OCI-LY1 (cell line): ENCODE measurements around the gene HPS4.

Source experiments
- H2AFZ ChIP-seq: fragments of 200-600 bp; sonication (generic), shearing (Covaris generic); 2 replicates; pipeline ENCODE4 v1.6.0; 2014; ENCODE audit warnings: antibody characterized with exemption, mild to moderate bottlenecking, low read length
- H3F3A ChIP-seq: fragments of 200-600 bp; sonication (generic), shearing (Covaris generic); 2 replicates; pipeline ENCODE4 v1.6.0; 2014; ENCODE audit warnings: mild to moderate bottlenecking, antibody characterized with exemption, low read length, moderate library complexity; ENCODE audit not compliant: insufficient read depth
- H3K27ac ChIP-seq: fragments of 200-600 bp; sonication (generic); 2 replicates; pipeline ENCODE4 v1.5.1; 2014; ENCODE audit warnings: low read length, mixed run types, mild to moderate bottlenecking, low read depth; ENCODE audit not compliant: poor library complexity, severe bottlenecking
- H3K27me3 ChIP-seq: fragments of 200-600 bp; sonication (generic); 2 replicates; pipeline ENCODE4 v1.6.0; 2014; ENCODE audit warnings: antibody characterized with exemption, mild to moderate bottlenecking, low read length, moderate library complexity; ENCODE audit not compliant: insufficient read depth
- H3K36me3 ChIP-seq: fragments of 200-600 bp; sonication (generic); 2 replicates; pipeline ENCODE4 v1.6.1; 2014; ENCODE audit warnings: mild to moderate bottlenecking, antibody characterized with exemption, low read length, moderate library complexity, mixed read lengths; ENCODE audit not compliant: insufficient read depth
- H3K4me1 ChIP-seq: fragments of 200-600 bp; sonication (generic); 2 replicates; pipeline ENCODE4 v1.5.1; 2014; ENCODE audit warnings: mild to moderate bottlenecking, low read length, moderate library complexity; ENCODE audit not compliant: insufficient read depth, severe bottlenecking
- H3K4me2 ChIP-seq: fragments of 200-600 bp; sonication (generic), shearing (Covaris generic); 2 replicates; pipeline ENCODE4 v1.6.1; 2014; ENCODE audit warnings: low read length
- H3K4me3 ChIP-seq: fragments of 200-600 bp; sonication (generic); 2 replicates; pipeline ENCODE4 v1.5.1; 2014; ENCODE audit warnings: low read length, low read depth, mild to moderate bottlenecking, mixed read lengths; ENCODE audit not compliant: poor library complexity, severe bottlenecking
- H3K79me2 ChIP-seq: fragments of 200-600 bp; shearing (Covaris generic); 2 replicates; pipeline ENCODE4 v1.6.1; 2016; ENCODE audit warnings: mixed run types, low read length, mixed read lengths; ENCODE audit not compliant: insufficient read depth
- H3K9ac ChIP-seq: fragments of 200-600 bp; sonication (generic), shearing (Covaris generic); 2 replicates; pipeline ENCODE4 v1.6.1; 2014; ENCODE audit warnings: mild to moderate bottlenecking, low read length, mixed read lengths
- H3K9me2 ChIP-seq: fragments of 200-600 bp; sonication (generic), shearing (Covaris generic); 2 replicates; pipeline ENCODE4 v1.6.1; 2014; ENCODE audit warnings: low read depth, mild to moderate bottlenecking, low read length, mixed read lengths
- H3K9me3 ChIP-seq: fragments of 200-600 bp; shearing (Covaris generic); 2 replicates; pipeline ENCODE4 v1.6.1; 2014; ENCODE audit warnings: low read length, mixed read lengths
- H4K20me1 ChIP-seq: fragments of 200-600 bp; sonication (generic), shearing (Covaris generic); 2 replicates; pipeline ENCODE4 v1.6.0; 2016; ENCODE audit warnings: mild to moderate bottlenecking, low read length; ENCODE audit not compliant: insufficient read depth
- CTCF ChIP-seq: fragments of 200-600 bp; sonication (generic), shearing (Covaris generic); IDR thresholded peaks from 2 replicates; pipeline ENCODE4 v1.5.1; 2017; ENCODE audit warnings: mild to moderate bottlenecking, antibody characterized with exemption, low read length, moderate library complexity, mixed read lengths
- EZH2 ChIP-seq: fragments of 200-600 bp; sonication (generic), shearing (Covaris generic); IDR thresholded peaks from 2 replicates; pipeline ENCODE4 v1.8.0; 2017; ENCODE audit warnings: borderline replicate concordance, mixed run types, mild to moderate bottlenecking, antibody characterized with exemption, low read length, moderate library complexity, mixed read lengths

HPS4 gene

GRCh38 chr22:26433805-26434204 is 49.8 kb downstream of the HPS4 start:
- Histone ChIP-seq H3K79me2 (no peaks in the 10 kb centered on the region), H3K27ac (no peak overlapping the region), H3K4me1 (peaks cover 36% of the 10 kb centered on the region), H4K20me1 (no peaks in the 10 kb centered on the region), H3K9me3 (no peaks in the 10 kb centered on the region), H3K36me3 (peaks cover 14% of the 10 kb centered on the region), H2AFZ (no peak overlapping the region), H3F3A (no peaks in the 10 kb centered on the region; the same call in 1 of the 2 replicates), H3K9me2 (no peaks in the 10 kb centered on the region), H3K4me2 (no peak overlapping the region), H3K27me3 (no peaks in the 10 kb centered on the region), H3K9ac (no peak overlapping the region), H3K4me3 (no peak overlapping the region)
- no peak for TF ChIP-seq EZH2
- no peak for TF ChIP-seq CTCF

GRCh38 chr22:26432619-26433311 is 50.8 kb downstream of the HPS4 start:
- Histone ChIP-seq H3K79me2 (no peaks in the 10 kb centered on the region), H3K4me1 (peaks cover 45% of the 10 kb centered on the region), H4K20me1 (no peaks in the 10 kb centered on the region), H3K27me3 (no peaks in the 10 kb centered on the region), H3F3A (no peaks in the 10 kb centered on the region; the same call in 1 of the 2 replicates), H3K9me2 (no peaks in the 10 kb centered on the region), H3K4me3 (no peak overlapping the region), H3K9ac (no peak overlapping the region), H3K36me3 (peaks cover 14% of the 10 kb centered on the region), H3K4me2 (peak overlapping the region; percentile 40), H3K27ac (peak overlapping the region; percentile 37), H3K9me3 (no peaks in the 10 kb centered on the region), H2AFZ (no peak overlapping the region)
- TF ChIP-seq EZH2 (no peak), CTCF (no peak)

GRCh38 chr22:26431261-26431995 is 52.2 kb downstream of the HPS4 start:
- Histone ChIP-seq H3K9ac (no peak overlapping the region), H3K9me3 (no peaks in the 10 kb centered on the region), H3K27ac (peak overlapping the region; percentile 54), H2AFZ (no peak overlapping the region), H3K9me2 (no peaks in the 10 kb centered on the region), H3K4me1 (peaks cover 45% of the 10 kb centered on the region), H3K4me3 (no peak overlapping the region), H3K79me2 (no peaks in the 10 kb centered on the region), H3K4me2 (peak overlapping the region; percentile 94; the same call in 1 of the 2 replicates), H4K20me1 (no peaks in the 10 kb centered on the region), H3K36me3 (peaks cover 14% of the 10 kb centered on the region), H3F3A (no peaks in the 10 kb centered on the region; the same call in 1 of the 2 replicates), H3K27me3 (no peaks in the 10 kb centered on the region)
- TF ChIP-seq EZH2 (no peak), CTCF (no peak)
